RWPE1 (cell line): ENCODE results near the gene CCDC85B.

Source experiments
- CTCF ChIA-PET: fragments of 350-600 bp; sonication (Branson Sonifier 250); formaldehyde crosslinking; extraction: SDS; loops from one replicate; lab custom pipeline; 2021; lab: Yijun Ruan, JAX
- POLR2A ChIA-PET: fragments of 400-600 bp; formaldehyde crosslinking; extraction: SDS; loops from one replicate; lab custom pipeline; 2020; ENCODE audit warnings: antibody characterized with exemption; ENCODE audit not compliant: low non-redundant PET; lab: Yijun Ruan, JAX
- DNase-seq: peaks from one replicate; pipeline ENCODE4 v3.0.0; 2012; ENCODE audit warnings: low spot score
- H3K27ac ChIP-seq: fragments of 450-650 bp; 2 replicates; pipeline ENCODE4 v1.5.1; 2017
- CTCF ChIP-seq: fragments of 450-650 bp; conservative IDR thresholded peaks from 2 replicates; pipeline ENCODE4 v1.5.1; 2017; ENCODE audit warnings: low read depth, mild to moderate bottlenecking

Gene CCDC85B

DNA sequence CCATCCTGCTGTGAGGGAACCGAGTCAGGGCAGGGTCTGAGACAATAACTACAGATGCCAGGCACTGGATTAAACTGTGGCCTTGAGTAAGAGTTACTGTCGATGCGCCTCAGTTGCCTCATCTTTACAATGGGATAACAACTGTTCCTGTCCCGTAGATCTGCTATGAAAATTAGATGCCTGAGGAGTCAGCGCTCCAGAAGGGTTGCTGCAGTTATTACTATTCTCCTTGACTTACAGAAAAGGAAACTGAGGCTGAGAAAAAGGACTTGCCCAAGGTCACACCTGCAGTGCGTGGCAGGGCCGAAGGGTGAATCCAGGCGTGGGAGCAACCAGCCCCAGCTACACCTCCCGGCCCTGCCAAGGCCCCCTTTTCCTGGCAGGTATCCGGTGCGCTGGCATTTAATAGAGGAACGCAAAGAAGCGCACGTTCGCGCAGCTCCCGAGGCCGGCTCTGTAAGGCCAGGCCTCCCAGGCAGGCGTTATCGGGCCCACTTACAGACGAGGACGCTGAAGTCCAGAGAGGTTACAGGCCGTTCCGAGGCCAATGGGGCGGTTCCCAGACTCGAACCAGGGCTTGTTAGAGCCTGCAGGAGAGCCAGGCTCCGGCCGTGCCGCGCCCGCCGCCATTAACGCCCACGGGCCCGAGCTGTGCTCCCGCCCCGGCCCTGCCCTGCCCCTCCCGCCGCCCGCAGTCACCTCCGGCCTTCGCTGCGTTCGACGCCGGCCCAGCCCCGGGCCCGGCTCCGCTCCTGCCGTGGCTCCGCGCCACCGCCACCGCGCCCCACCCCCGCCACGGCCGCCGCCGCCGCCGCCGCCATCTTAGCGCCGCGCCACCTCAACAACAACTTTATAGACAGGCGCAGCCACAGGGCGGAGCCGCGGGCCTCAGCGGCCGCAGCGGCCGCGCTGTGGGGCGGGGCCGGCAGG lies 28.0 kb downstream of the CCDC85B start, which contains the start of gene C11orf68:
Gene C11orf68, minus strand, starts transcription at position 852 of the 930 bp plus-strand sequence. Its CDS starts 31 bp downstream, at position 821.
- peak within 1 kb of the TSS; percentile 93 for H3K27ac ChIP-seq
- no peak for DNase-seq
- TF ChIP-seq CTCF = no peak
- CTCF ChIA-PET = interaction anchor here (1.0 kb wide), 1 partner anchor 30 kb away, joined by 5 read pairs; the partner anchor contains the start of gene FIBP
- POLR2A ChIA-PET = interaction anchor here (0.6 kb wide), 1 partner anchor 93 kb away, joined by 5 read pairs; no protein-coding TSS in a partner anchor

GRCh38 chr11:65919141-65919572 lies 28.7 kb downstream of the CCDC85B start, which contains the start of gene DRAP1:
Gene DRAP1 (plus strand): TSS chr11:65919426. CDS start chr11:65919502, 76 bp downstream.
- ChIA-PET POLR2A (no interaction called here), CTCF (interaction anchor here (1.0 kb wide), 1 partner anchor 31 kb away, joined by 5 read pairs; the partner anchor contains the start of gene FIBP)
- peak; percentile 94 for DNase-seq
- TF ChIP-seq CTCF = no peak
- H3K27ac ChIP-seq = peak within 1 kb of the TSS; percentile 93

DNA sequence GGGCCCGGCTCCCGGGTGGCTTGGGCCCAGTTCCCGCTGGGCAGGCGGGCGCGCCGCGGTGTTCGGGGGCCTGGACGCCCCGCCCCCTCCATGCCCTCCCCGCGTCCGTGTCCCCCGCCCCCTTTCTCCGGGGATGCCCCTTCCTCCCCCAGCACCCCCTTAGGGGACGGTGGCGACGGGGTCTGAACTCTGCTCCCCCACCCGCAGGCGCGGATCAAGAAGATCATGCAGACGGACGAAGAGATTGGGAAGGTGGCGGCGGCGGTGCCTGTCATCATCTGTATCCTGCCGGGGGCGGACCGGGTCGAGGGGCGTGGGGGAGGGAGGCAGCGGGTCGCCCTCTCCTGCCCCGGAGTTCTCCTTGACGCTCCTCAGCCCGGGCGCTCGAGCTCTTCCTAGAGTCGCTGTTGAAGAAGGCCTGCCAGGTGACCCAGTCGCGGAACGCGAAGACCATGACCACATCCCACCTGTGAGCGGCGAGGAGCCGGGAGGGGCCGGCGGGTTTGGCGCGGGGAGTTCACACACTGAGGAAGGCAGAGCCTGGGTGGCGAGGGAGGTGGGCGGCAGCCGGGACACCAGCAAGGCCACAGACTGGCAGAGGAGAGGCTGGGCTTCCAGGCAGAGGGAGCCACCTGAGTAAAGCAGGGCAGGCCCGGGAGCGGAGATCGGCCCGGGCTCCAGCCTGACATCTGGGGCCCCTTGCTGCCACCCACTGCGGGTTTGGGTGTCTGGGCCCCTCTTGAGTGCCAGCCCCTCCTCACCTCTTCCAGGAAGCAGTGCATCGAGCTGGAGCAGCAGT lies 29.3 kb downstream of the CCDC85B start:
- no peak for TF ChIP-seq CTCF
- CTCF ChIA-PET = no interaction called here
- POLR2A ChIA-PET = interaction anchor here (0.6 kb wide), 1 partner anchor 30 kb away, joined by 3 read pairs; no protein-coding TSS in a partner anchor
- DNase-seq = no peak
- H3K27ac ChIP-seq = peak overlapping the region; percentile 93

DNA sequence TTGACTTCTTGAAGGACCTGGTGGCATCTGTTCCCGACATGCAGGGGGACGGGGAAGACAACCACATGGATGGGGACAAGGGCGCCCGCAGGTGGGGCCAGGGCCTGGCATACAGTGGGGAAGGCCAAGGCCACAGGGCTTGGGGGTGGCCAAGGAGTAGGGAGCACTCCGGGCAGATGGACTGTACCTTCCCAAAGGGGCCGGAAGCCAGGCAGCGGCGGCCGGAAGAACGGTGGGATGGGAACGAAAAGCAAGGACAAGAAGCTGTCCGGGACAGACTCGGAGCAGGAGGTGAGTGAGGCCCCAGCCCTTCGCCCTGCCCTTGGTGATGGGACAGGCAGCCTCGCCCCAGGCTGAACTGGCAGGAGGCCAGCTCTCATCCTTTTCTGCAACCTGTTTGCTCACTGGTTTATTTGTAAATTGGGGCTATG lies 29.9 kb downstream of the CCDC85B start:
- H3K27ac ChIP-seq = peak overlapping the region; percentile 93
- TF ChIP-seq CTCF = no peak
- ChIA-PET POLR2A (interaction anchor here (0.6 kb wide), 1 partner anchor 31 kb away, joined by 3 read pairs; no protein-coding TSS in a partner anchor), CTCF (interaction anchor here (0.6 to 1.2 kb wide), 2 partner anchors 35 to 69 kb away, joined by 4 to 5 read pairs; no protein-coding TSS in a partner anchor)
- no peak for DNase-seq

- no peak for TF ChIP-seq CTCF
- H3K27ac ChIP-seq = peak overlapping the region; percentile 93
- ChIA-PET POLR2A (interaction anchor here (0.6 kb wide), 1 partner anchor 112 kb away, joined by 4 read pairs; no protein-coding TSS in a partner anchor), CTCF (interaction anchor here (0.6 to 1.2 kb wide), 3 partner anchors 34 to 68 kb away, joined by 3 to 5 read pairs (median 4); no protein-coding TSS in a partner anchor)
- DNase-seq = no peak
Measured at GRCh38 chr11:65921033-65921555, 30.6 kb downstream of the CCDC85B start.
